ENCODE results near the gene DCTN2.
"Not testable (repeated sequence)": the region's sequence is repeated elsewhere in the genome, so short reads cannot be mapped to it uniquely, and the experiment has no call there.

DCTN2 gene

GRCh38 chr12:57525615-57526383, 21.2 kb downstream of the DCTN2 start:
- DNase-seq = no peak

DNA sequence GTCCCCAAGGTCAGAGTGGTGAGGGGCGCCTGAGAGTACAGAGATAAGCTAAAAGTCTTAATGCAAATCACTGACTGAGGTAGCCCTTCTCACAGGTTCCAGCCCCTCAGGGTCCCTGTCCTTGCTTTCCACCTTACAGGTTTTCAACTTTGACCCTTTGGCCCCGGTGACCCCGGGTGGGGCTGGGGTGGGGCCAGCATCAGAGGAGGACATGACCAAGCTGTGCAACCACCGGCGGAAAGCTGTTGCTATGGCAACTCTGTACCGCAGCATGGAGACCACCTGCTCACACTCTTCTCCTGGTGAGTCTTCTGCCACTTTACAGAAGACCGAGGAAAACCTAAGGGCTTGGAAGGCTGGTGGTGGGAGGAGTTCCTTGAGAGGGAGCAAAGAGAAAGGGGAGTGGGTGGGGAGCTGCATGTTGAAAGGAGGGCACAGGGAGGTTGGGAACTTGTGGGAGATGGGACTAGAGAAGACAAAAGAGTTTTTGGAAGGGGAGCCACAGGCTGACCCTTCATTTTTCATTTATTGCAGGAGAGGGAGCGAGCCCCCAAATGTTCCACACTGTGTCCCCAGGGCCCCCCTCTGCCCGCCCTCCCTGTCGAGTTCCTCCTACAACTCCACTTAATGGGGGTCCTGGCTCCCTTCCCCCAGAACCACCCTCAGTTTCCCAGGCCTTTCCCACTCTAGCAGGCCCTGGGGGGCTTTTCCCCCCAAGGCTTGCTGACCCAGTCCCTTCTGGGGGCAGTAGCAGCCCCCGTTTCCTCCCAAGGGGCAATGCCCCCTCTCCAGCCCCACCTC, 22.0 kb downstream of the DCTN2 start:
- no peak for DNase-seq

DNA sequence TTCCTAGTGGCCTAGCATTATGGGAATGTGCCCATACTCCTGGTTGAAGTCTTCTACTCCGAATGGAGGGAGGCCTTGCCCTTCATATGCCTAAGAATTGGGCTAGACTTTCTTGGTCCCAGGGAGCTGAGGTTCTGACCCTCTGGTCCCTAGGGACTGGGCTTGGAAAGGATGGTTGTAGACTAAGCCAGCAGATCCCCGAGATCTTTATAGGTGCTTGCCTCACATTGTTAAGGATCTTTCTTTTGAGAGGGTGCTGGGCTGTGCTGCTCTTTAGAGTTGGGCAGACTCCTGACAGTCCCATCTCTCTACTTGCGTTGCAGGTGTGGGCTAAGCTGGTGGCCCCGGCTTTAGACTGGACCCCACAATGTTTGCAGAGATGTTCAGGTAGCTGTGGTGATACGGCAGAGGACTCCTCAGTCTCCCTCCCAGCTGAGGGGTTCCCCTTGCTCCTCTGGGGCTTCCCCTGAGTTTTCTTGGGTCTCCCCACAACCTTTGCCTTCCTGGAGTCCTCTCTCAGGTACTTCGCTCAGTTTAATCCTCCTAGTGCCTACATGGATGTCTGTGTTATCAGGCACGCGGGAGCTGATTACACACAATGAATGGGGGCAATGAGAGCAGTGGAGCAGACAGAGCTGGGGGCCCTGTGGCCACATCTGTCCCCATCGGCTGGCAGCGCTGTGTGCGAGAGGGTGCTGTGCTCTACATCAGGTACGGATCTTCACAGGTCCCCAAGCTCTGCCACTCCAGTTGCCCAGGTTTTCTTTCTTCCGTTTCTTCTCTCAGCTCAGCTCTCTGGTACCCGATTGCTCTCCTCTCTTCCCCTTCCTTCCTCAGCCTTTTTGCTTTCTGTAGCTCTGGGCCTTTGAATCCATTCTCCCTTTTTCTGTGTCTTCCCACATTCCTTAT, 23.0 kb downstream of the DCTN2 start:
- no peak for DNase-seq

DNA sequence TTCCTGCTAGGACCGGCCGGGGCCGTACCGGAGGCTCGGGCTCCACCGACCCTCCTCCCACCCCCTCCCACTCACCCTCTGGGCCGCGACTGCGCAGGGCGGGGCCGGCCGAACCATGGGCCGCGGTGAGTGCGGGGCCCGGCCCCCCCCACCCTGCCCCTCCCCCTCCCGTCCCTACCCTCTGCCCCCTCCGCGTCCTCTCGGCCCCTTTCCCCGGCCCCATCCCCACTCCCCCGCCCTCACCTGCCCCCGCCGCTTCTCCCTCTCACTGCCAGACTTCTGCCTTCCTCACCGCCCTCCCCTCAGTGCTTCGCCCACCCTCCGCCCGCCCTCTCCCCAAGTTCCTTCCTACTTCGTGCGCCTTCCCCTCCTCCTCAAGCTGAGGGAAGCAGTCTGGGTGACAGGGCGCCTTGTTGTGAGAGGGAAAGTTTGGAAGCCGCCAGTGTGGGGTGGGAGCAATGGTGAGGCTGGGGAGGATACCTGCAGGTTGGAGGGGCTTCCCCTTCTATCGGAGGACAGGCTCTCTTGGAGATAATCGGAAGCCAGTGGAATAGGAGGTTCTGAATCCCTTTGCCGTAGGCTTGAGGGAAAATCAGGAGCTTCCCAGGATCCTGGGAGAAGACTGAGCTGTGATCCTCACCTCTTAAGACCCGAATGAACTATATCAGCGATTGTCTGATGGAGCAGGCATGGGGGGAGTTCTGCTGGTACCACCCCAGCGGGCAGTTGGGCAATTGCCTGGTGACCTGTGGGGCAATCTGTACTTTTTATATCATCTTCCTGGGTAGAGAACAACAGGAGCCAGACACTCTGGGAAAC, 23.9 kb downstream of the DCTN2 start:
- DNase-seq = peak; percentile 54

- DNase-seq = peak; percentile 91
Observed at GRCh38 chr12:57522011-57522886, 24.7 kb downstream of the DCTN2 start, which contains the start of gene MBD6. MBD6 (plus strand) TSS chr12:57522824; CDS start chr12:57524304, 1,480 bp downstream.

GRCh38 chr12:57521525-57522010, 25.4 kb downstream of the DCTN2 start:
- peak; percentile 49 for DNase-seq

DNA sequence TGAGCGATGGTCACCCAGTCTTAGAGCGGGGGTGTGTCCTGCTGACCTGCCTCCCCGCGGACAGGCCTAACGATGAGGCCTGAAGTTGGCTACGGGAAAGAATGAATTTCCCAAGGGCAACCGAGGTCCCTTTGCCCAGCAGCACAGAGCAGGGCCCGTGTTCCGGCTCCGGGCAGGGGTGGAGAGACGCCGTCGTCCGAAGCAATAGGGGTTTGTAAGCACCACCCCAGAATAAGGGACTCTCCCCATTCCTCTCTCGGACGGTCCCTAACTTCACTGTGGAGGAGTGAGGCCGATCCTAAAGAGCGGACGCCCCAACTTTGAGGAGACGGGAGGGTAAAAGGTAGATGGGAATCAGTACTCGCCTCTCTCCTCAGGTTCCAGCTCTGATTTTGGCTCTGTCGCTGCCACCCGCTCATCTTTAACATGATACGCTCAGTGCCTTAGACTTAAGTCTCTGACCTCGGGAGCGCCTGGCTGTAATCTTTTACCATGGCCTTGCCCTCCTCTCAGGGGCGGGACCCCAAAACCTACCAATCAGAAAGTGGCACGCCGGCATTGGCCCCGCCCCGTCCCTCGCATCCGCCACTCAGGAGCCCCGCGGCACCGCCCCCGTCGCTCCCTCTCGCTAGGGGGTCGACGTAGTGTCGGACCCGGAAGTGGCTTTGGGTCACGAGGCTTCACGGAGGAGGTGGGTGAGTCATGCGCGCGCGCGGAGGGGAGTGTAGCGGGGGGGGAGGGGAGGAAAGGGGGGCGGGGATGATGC, 26.8 kb downstream of the DCTN2 start, which contains the start of gene DDIT3:
TSS of gene DDIT3 (minus strand) at position 462 of the 766 bp plus-strand sequence. CDS start 3,108 bp downstream, outside the sequence.
- DNase-seq = peak; percentile 100

GRCh38 chr12:57519796-57520052, 27.3 kb downstream of the DCTN2 start:
- DNase-seq = peak; percentile 53

- peak; percentile 55 for DNase-seq
Observed at GRCh38 chr12:57518920-57519795, 27.8 kb downstream of the DCTN2 start.

- no peak for DNase-seq
Observed at GRCh38 chr12:57518176-57518919, 28.6 kb downstream of the DCTN2 start.

- not testable (repeated sequence) for DNase-seq
Observed at GRCh38 chr12:57517718-57518117, 29.3 kb downstream of the DCTN2 start.

GRCh38 chr12:57517187-57517586, 29.8 kb downstream of the DCTN2 start:
- no peak for DNase-seq

DNA sequence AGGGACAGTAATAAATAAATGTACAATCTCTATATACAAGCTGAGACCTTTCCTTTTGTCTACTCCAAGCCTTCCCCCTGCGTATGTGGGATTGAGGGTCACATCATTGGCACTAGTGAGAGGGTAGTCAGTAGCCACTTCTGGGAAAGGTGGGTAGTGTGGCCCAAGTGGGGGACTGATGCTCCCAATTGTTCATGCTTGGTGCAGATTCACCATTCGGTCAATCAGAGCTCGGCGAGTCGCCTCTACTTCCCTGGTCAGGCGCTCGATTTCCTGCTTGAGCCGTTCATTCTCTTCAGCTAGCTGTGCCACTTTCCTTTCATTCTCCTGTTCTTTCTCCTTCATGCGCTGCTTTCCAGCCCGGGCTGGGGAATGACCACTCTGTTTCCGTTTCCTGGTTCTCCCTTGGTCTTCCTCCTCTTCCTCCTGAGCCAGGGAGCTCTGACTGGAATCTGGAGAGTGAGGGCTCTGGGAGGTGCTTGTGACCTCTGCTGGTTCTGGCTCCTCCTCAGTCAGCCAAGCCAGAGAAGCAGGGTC, 30.3 kb downstream of the DCTN2 start:
- DNase-seq = no peak

DNA sequence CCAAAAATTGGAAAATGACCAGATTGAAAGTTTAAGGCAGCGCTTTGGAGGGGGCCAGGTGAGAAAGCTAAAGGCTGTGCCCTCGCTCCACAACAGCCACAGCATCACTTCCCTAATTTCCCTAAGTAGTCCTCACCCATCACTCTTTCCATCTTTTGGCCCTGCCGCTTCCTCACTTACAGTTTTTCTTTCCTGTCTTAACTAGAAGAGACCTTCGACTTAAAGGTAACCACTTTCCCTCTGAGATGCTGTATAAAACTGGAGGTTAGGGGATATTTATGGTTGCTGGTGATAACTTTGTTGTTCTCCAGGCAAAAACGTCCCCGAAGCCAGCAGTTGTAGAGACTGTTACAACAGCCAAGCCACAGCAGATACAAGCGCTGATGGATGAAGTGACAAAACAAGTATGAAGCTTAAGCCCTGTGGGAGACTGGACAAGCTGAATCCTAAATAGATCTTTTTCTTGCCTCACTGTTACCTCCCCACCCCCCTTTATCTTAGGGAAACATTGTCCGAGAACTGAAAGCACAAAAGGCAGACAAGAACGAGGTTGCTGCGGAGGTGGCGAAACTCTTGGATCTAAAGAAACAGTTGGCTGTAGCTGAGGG, 31.0 kb downstream of the DCTN2 start:
- no peak for DNase-seq

GRCh38 chr12:57515408-57515933, 31.5 kb downstream of the DCTN2 start:
- DNase-seq = no peak

GRCh38 chr12:57514720-57515407, 32.1 kb downstream of the DCTN2 start:
- no peak for DNase-seq

- not testable (repeated sequence) for DNase-seq
Observed at GRCh38 chr12:57514246-57514645, 32.7 kb downstream of the DCTN2 start.

Data from stimulated activated CD8-positive, alpha-beta memory T cell treated with anti-CD3 and anti-CD28 coated beads, Interleukin-4, amount 100 ng/mL, for 48 hours (primary cell).